Measurements from ENCODE around the gene OXT.

OXT gene

DNA sequence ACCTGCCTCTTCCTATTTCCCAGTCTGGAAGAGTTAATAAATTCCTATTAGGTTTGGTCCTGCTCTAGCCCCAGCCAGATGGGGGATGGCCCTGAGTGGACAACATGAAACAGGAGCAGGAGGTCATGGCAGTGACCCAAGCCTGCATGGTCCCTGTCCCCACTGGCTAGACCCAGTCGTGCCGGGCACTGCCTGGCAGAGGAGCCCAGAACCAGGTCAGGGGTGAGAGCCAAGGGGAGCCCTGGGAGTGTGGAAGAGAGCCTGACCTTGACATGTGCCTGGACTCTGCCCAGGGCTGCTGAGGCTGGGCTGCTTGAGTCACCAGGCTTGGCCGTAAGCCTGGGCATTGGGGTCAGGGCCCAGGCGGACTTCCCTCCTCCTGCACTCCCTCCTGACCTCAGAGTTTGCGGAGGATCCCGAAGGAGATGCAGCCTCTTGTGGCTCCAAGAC lies 9.5 kb downstream of the OXT start:
- TF ChIP-seq, protein P1, sequence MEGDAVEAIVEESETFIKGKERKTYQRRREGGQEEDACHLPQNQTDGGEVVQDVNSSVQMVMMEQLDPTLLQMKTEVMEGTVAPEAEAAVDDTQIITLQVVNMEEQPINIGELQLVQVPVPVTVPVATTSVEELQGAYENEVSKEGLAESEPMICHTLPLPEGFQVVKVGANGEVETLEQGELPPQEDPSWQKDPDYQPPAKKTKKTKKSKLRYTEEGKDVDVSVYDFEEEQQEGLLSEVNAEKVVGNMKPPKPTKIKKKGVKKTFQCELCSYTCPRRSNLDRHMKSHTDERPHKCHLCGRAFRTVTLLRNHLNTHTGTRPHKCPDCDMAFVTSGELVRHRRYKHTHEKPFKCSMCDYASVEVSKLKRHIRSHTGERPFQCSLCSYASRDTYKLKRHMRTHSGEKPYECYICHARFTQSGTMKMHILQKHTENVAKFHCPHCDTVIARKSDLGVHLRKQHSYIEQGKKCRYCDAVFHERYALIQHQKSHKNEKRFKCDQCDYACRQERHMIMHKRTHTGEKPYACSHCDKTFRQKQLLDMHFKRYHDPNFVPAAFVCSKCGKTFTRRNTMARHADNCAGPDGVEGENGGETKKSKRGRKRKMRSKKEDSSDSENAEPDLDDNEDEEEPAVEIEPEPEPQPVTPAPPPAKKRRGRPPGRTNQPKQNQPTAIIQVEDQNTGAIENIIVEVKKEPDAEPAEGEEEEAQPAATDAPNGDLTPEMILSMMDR (IDR thresholded peaks at IDR 0.05; ENCODE audit: low read depth, low read length): no peak
- in situ Hi-C loops (cut with HindIII; ENCODE audit: low sequenced_read_pairs): no loop called here
- no peak for DNase-seq (ENCODE audit: low read depth, low spot score)
- no peak overlapping the region for H3K4me3 ChIP-seq (ENCODE audit: low read depth, low read length)

DNA sequence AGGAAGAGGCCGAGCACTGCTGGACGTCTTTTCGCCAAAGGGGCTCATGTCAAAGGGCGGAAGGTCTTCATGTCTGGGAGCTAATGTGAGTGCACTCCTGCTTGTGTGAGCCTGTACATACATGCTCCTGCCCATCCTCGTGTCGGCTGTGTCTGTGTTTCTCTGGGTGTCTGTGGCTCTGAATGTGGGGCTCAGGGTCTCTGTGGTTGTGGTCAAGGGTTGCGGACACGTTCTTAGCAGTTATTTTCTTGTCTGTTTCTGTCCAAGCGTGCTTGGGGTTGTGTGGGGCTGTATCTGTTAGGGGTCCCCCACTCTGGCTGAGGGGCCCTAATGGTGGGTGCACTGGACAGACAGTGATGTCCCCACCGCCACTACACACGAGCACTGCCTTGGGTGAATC lies 10.2 kb downstream of the OXT start:
- no peak overlapping the region for H3K4me3 ChIP-seq (ENCODE audit: low read depth, low read length)
- in situ Hi-C loops (cut with HindIII; ENCODE audit: low sequenced_read_pairs): no loop called here
- TF ChIP-seq, protein P1 (IDR thresholded peaks at IDR 0.05; ENCODE audit: low read depth, low read length): no peak
- DNase-seq (ENCODE audit: low read depth, low spot score): no peak

DNA sequence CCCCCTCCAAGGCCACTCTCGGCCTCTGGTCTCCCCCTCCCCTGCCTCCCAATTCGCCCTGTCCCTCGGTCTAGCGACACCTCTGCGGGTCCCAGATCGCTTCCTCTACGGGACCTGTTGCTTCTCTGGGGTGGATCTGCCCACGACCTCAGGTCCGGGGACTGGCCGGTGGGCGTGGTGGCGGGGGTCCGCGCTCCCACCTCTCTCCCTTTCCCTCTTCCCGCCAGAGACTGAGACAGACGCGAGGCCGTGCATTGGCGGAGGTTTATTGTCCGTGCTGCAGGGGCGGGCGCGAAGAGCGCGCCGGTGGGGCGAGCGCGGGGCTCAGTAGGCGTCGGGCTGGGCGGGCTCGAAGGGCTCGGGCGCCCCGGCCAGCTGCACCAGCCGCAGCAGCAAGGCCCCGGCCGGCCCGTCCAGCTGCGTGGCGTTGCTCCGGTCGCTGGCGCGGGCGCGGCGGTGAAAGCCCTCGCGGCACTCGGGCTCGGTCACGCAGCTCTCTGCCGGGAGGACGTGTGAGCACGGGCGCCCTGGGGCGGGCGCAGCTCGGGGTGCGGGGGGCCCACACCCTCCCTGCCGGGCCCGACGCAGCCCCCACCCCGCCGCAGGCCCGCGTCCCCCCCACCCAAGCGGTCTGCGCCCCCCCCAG lies 11.0 kb downstream of the OXT start:
- H3K4me3 ChIP-seq (ENCODE audit: low read depth, low read length): no peak overlapping the region
- TF ChIP-seq, protein P1 (IDR thresholded peaks at IDR 0.05; ENCODE audit: low read depth, low read length): no peak
- in situ Hi-C loops (cut with HindIII; ENCODE audit: low sequenced_read_pairs): no loop called here
- no peak for DNase-seq (ENCODE audit: low read depth, low spot score)

DNA sequence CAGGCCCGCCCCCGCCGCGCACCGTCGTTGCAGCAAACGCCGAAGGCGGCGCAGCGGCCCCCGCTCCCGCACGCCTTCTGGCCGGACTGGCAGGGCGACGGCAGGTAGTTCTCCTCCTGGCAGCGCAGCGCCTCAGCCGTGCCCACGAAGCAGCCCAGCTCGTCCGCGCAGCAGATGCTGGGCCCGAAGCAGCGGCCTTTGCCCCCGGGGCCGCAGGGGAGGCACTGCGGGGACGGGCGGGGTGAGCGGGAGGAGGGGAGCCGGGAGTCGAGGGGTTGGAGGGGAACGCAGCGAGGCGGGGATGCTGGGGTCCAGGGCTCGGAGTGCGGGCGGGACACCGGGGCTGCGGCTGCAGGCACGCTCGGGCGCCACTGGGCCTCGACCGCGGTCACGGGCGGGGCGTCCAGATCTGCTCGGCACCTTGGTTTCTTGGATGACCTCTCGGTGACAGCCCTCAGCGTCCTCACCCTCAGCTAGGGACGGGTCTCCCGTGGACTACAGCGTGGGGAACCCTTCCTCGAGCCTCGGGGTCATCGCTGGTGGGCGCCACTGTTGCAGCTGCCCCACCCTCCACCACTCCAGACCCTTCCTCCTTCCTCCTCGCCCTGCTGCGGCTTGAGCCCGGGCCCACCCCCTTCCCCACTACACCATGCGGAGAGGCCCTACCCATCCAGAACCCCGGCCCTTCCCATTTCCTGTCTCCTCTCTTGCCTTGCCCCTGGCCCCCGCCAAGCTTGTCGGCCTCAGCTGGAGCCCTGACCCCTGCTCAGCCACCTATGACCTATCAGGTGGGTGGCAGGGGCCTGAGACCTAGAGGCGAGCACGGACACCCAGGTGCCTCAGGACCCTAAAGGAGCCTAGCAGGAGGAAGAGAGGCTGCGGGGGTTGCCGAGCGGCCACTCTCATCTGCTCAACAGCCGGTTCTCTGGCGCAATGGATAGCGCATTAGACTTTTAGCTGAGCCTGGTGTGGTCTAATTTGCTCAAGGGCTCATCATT lies 11.8 kb downstream of the OXT start:
- in situ Hi-C loops (cut with HindIII; ENCODE audit: low sequenced_read_pairs): no loop called here
- H3K4me3 ChIP-seq (ENCODE audit: low read depth, low read length): no peak overlapping the region
- TF ChIP-seq, protein P1 (IDR thresholded peaks at IDR 0.05; ENCODE audit: low read depth, low read length): no peak
- DNase-seq (ENCODE audit: low read depth, low spot score): no peak

DNA sequence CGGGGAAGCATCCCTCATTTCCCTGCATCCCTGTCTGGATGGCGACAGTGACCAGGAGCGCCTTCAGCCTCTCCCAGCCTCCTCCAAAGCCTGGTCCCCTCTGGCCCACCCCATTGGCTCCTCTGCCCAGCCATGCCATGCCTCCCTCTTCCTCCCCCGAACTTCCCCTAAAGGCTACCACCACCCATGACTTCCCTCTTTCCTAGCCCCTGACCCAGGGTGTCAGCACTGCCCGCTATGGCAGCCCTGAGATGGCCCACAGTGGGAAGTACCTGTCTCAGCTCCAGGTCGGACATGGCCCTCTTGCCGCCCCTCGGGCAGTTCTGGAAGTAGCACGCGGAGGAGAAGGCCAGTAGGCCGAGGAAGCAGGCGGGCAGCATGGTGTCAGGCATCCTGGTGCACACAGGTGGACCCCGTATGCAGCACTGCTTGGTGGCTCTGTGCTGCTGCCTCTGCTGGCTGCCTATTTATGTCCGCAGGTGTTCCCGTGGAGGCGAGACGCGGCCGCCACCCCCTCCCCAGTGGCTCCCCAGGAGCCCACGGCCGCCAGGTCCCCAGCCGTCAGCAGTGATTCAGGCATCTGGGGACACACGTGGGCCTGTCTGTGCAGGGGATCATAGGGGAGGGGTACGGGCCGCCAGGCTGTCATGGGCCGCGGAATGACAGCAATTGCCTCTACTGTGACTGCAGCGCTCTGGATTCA lies 13.0 kb downstream of the OXT start, which contains the start of gene AVP:
Gene AVP (minus strand): TSS at position 442 of the 703 bp plus-strand sequence. CDS start 50 bp downstream, at position 392.
- H3K4me3 ChIP-seq (ENCODE audit: low read depth, low read length): no peak within 1 kb of the TSS
- TF ChIP-seq, protein P1 (IDR thresholded peaks at IDR 0.05; ENCODE audit: low read depth, low read length): no peak
- in situ Hi-C loops (cut with HindIII; ENCODE audit: low sequenced_read_pairs): no loop called here
- no peak for DNase-seq (ENCODE audit: low read depth, low spot score)

DNA sequence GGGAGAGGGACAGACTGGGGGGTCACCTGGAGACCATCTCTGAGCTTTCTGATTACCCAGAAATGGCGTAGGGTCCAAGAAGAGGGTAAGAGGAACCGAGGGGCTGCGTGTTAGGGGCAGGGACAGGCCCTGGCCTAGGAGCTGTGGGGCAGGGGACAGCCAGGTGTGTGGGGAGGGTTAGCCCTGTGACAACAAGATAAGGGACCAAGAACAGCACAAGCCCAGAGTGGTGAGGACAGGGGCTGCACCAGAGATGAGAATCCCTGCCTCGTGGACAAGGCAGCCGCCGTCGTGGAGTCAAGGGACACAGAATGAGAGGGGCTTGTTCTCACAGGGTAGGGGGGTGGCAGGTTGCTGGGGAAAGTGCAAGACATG lies 13.6 kb downstream of the OXT start:
- TF ChIP-seq, protein P1 (IDR thresholded peaks at IDR 0.05; ENCODE audit: low read depth, low read length): no peak
- in situ Hi-C loops (cut with HindIII; ENCODE audit: low sequenced_read_pairs): no loop called here
- DNase-seq (ENCODE audit: low read depth, low spot score): no peak
- H3K4me3 ChIP-seq (ENCODE audit: low read depth, low read length): no peak overlapping the region

Data from astrocyte of the spinal cord (primary cell).